GM23338 (cell line): ENCODE results near the gene BTBD9. TPM values are rescaled to one million over a fixed set of nuclear protein-coding genes. Genes with fewer than 3 reads are reported as not detected.

ENCODE experiments used
- ATAC-seq: fragments of 200-7000 bp; cut with Tn5 transposase; 3 replicates; pipeline ENCODE4 v1.9.1; 2020
- DNase-seq: peaks from one replicate; pipeline ENCODE4 v3.0.0-alpha.2; 2015; ENCODE audit warnings: low spot score
- H2AFZ ChIP-seq: fragments of 200-600 bp; sonication (generic); 2 replicates; pipeline ENCODE4 v1.8.0; 2016; ENCODE audit warnings: antibody characterized with exemption, mild to moderate bottlenecking, moderate library complexity
- H3F3A ChIP-seq: fragments of 200-600 bp; sonication (generic); replicated peaks from 2 replicates; pipeline ENCODE4 v1.8.0; 2017; ENCODE audit warnings: antibody characterized with exemption, mixed run types, low read depth
- H3K27ac ChIP-seq: fragments of 200-600 bp; sonication (generic); 2 replicates; pipeline ENCODE4 v1.6.1; 2016; ENCODE audit warnings: low read depth
- H3K27me3 ChIP-seq: fragments of 200-600 bp; sonication (generic); 2 replicates; pipeline ENCODE4 v1.8.0; 2016; ENCODE audit warnings: mild to moderate bottlenecking, mixed run types, moderate library complexity; ENCODE audit not compliant: insufficient read depth
- H3K36me3 ChIP-seq: fragments of 200-600 bp; sonication (generic); 2 replicates; pipeline ENCODE4 v1.8.0; 2016; ENCODE audit warnings: mild to moderate bottlenecking; ENCODE audit not compliant: insufficient read depth
- H3K4me1 ChIP-seq: fragments of 200-600 bp; sonication (generic); 2 replicates; pipeline ENCODE4 v1.8.0; 2016; ENCODE audit warnings: mild to moderate bottlenecking, moderate library complexity; ENCODE audit not compliant: insufficient read depth
- H3K4me2 ChIP-seq: fragments of 200-600 bp; sonication (generic); 2 replicates; pipeline ENCODE4 v1.7.1; 2017; ENCODE audit warnings: mixed run types
- H3K4me3 ChIP-seq: fragments of 200-600 bp; sonication (generic); 2 replicates; pipeline ENCODE4 v1.6.1; 2016; ENCODE audit warnings: mixed run types
- H3K79me2 ChIP-seq: fragments of 200-600 bp; sonication (generic); replicated peaks from 2 replicates; pipeline ENCODE4 v1.8.0; 2017; ENCODE audit warnings: mild to moderate bottlenecking; ENCODE audit not compliant: insufficient read depth
- H3K9me2 ChIP-seq: fragments of 200-600 bp; sonication (generic); 2 replicates; pipeline ENCODE4 v1.8.0; 2017; ENCODE audit not compliant: insufficient read depth
- H4K20me1 ChIP-seq: fragments of 200-600 bp; sonication (generic); replicated peaks from 2 replicates; pipeline ENCODE4 v1.8.0; 2017; ENCODE audit warnings: mild to moderate bottlenecking; ENCODE audit not compliant: insufficient read depth
- H3K27ac Mint-ChIP-seq: 2 replicates; pipeline ENCODE4 v1.8.0; 2020; ENCODE audit warnings: inconsistent platforms, mild to moderate bottlenecking, moderate library complexity, mixed read lengths
- H3K27me3 Mint-ChIP-seq: 3 replicates; pipeline ENCODE4 v1.8.0; 2022; ENCODE audit warnings: low read depth, mild to moderate bottlenecking, moderate library complexity, mixed read lengths, inconsistent platforms; ENCODE audit not compliant: insufficient read depth, poor library complexity
- H3K36me3 Mint-ChIP-seq: 3 replicates; pipeline ENCODE4 v1.8.0; 2021; ENCODE audit warnings: low read depth, mild to moderate bottlenecking, inconsistent platforms, moderate library complexity, mixed read lengths
- H3K4me1 Mint-ChIP-seq: 3 replicates; pipeline ENCODE4 v1.8.0; 2020; ENCODE audit warnings: mild to moderate bottlenecking, inconsistent platforms, mixed read lengths
- H3K4me3 Mint-ChIP-seq: 3 replicates; pipeline ENCODE4 v1.8.0; 2021; ENCODE audit warnings: moderate library complexity, mild to moderate bottlenecking, inconsistent platforms, mixed read lengths
- H3K9me3 Mint-ChIP-seq: 3 replicates; pipeline ENCODE4 v1.8.0; 2020; ENCODE audit warnings: moderate library complexity, mild to moderate bottlenecking, inconsistent platforms, mixed read lengths
- CREB1 ChIP-seq: fragments of 250-450 bp; sonication (Bioruptor Pico); IDR thresholded peaks from 2 replicates; pipeline ENCODE4 v1.5.0; 2020; ENCODE audit warnings: low read depth, mild to moderate bottlenecking, moderate library complexity
- CTCF ChIP-seq, 2 experiments: fragments of 200-600 bp in 1 of 2; sonication (generic) in 1 of 2; conservative IDR thresholded peaks; 2 replicates each; pipeline versions ENCODE4 v1.5.1 to v1.6.1; 2016 to 2017; ENCODE audit warnings: antibody characterized with exemption in 2 of 2, low read depth in 2 of 2, mild to moderate bottlenecking in 2 of 2, moderate library complexity in 1 of 2
- EZH2 ChIP-seq: fragments of 200-600 bp; sonication (generic); IDR thresholded peaks from one replicate; pipeline ENCODE4 v1.8.0; 2017; ENCODE audit warnings: antibody characterized with exemption, mild to moderate bottlenecking, low read depth; ENCODE audit not compliant: unreplicated experiment
- EZH2phosphoT487 ChIP-seq: fragments of 200-600 bp; sonication (generic); IDR thresholded peaks from one replicate; pipeline ENCODE4 v1.8.1; 2018; ENCODE audit warnings: antibody characterized with exemption; ENCODE audit not compliant: unreplicated experiment
- JUNB ChIP-seq: IDR thresholded peaks from one replicate; pipeline ENCODE4 v1.6.1; 2016; ENCODE audit warnings: antibody characterized with exemption; ENCODE audit not compliant: unreplicated experiment
- NANOG ChIP-seq: IDR thresholded peaks from 2 replicates; pipeline ENCODE4 v1.6.1; 2016; ENCODE audit warnings: antibody characterized with exemption, borderline replicate concordance
- POLR2AphosphoS5 ChIP-seq: IDR thresholded peaks from 2 replicates; pipeline ENCODE4 v1.6.1; 2016; ENCODE audit warnings: antibody characterized with exemption, low read depth
- REST ChIP-seq: IDR thresholded peaks from one replicate; pipeline ENCODE4 v1.6.1; 2018; ENCODE audit warnings: antibody characterized with exemption; ENCODE audit not compliant: unreplicated experiment
- STAT1 ChIP-seq: IDR thresholded peaks from one replicate; pipeline ENCODE4 v1.6.1; 2016; ENCODE audit warnings: antibody characterized with exemption; ENCODE audit not compliant: unreplicated experiment
- ZNF114 ChIP-seq: fragments of 250-450 bp; sonication (Bioruptor Pico); IDR thresholded peaks from 2 replicates; pipeline ENCODE4 v1.5.0; 2020; ENCODE audit warnings: mild to moderate bottlenecking, moderate library complexity
- ZNF331 ChIP-seq: fragments of 250-450 bp; sonication (Bioruptor Pico); IDR thresholded peaks from 2 replicates; pipeline ENCODE4 v1.5.0; 2020; ENCODE audit warnings: low read depth, mild to moderate bottlenecking, moderate library complexity
- polyA plus RNA-seq: library from polyadenylated mRNA; unstranded; fragments of >200 nt; fragmentation: Nextera tagmentation; extraction: Ambion mirVana; gene quantifications from 2 replicates; pipeline ENCODE4 v1.2.1, GENCODE V29; 2016
- total RNA-seq: library from RNA; depleted of rRNA; stranded (reverse); fragments of >200 nt; shearing (Covaris generic); gene quantifications from 2 replicates; pipeline ENCODE4 v1.2.3, GENCODE V29; 2014
- TF ChIP-seq, protein P1 (sequence below): IDR thresholded peaks from 2 replicates; pipeline ENCODE4 v1.6.1; 2016; ENCODE audit warnings: antibody characterized with exemption
- TF ChIP-seq, protein P2 (sequence below): fragments of 250-450 bp; sonication (Bioruptor Pico); IDR thresholded peaks from 2 replicates; pipeline ENCODE4 v1.5.0; 2020; ENCODE audit warnings: mild to moderate bottlenecking, moderate library complexity

BTBD9 gene
- total and polyA plus RNA-seq, 2 experiments from 2014 or later = 4.2 to 5.3 TPM

GRCh38 chr6:38420207-38420606, 219.5 kb downstream of the BTBD9 start:
- H3K27me3 ChIP-seq = no peaks in the 10 kb centered on the region
- H3K36me3 ChIP-seq = no peaks in the 10 kb centered on the region
- no peaks in the 10 kb centered on the region for H3K79me2 ChIP-seq
- H3K27ac ChIP-seq = no peak overlapping the region
- no peaks in the 10 kb centered on the region for H4K20me1 ChIP-seq
- H2AFZ ChIP-seq = no peak overlapping the region
- no peaks in the 10 kb centered on the region for H3K4me1 Mint-ChIP-seq
- H3K4me1 ChIP-seq = no peaks in the 10 kb centered on the region
- TF ChIP-seq CREB1 (CRISPR knock-in tag) = no peak
- TF ChIP-seq, protein P1, sequence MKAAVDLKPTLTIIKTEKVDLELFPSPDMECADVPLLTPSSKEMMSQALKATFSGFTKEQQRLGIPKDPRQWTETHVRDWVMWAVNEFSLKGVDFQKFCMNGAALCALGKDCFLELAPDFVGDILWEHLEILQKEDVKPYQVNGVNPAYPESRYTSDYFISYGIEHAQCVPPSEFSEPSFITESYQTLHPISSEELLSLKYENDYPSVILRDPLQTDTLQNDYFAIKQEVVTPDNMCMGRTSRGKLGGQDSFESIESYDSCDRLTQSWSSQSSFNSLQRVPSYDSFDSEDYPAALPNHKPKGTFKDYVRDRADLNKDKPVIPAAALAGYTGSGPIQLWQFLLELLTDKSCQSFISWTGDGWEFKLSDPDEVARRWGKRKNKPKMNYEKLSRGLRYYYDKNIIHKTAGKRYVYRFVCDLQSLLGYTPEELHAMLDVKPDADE = no peak
- TF ChIP-seq, protein P2, sequence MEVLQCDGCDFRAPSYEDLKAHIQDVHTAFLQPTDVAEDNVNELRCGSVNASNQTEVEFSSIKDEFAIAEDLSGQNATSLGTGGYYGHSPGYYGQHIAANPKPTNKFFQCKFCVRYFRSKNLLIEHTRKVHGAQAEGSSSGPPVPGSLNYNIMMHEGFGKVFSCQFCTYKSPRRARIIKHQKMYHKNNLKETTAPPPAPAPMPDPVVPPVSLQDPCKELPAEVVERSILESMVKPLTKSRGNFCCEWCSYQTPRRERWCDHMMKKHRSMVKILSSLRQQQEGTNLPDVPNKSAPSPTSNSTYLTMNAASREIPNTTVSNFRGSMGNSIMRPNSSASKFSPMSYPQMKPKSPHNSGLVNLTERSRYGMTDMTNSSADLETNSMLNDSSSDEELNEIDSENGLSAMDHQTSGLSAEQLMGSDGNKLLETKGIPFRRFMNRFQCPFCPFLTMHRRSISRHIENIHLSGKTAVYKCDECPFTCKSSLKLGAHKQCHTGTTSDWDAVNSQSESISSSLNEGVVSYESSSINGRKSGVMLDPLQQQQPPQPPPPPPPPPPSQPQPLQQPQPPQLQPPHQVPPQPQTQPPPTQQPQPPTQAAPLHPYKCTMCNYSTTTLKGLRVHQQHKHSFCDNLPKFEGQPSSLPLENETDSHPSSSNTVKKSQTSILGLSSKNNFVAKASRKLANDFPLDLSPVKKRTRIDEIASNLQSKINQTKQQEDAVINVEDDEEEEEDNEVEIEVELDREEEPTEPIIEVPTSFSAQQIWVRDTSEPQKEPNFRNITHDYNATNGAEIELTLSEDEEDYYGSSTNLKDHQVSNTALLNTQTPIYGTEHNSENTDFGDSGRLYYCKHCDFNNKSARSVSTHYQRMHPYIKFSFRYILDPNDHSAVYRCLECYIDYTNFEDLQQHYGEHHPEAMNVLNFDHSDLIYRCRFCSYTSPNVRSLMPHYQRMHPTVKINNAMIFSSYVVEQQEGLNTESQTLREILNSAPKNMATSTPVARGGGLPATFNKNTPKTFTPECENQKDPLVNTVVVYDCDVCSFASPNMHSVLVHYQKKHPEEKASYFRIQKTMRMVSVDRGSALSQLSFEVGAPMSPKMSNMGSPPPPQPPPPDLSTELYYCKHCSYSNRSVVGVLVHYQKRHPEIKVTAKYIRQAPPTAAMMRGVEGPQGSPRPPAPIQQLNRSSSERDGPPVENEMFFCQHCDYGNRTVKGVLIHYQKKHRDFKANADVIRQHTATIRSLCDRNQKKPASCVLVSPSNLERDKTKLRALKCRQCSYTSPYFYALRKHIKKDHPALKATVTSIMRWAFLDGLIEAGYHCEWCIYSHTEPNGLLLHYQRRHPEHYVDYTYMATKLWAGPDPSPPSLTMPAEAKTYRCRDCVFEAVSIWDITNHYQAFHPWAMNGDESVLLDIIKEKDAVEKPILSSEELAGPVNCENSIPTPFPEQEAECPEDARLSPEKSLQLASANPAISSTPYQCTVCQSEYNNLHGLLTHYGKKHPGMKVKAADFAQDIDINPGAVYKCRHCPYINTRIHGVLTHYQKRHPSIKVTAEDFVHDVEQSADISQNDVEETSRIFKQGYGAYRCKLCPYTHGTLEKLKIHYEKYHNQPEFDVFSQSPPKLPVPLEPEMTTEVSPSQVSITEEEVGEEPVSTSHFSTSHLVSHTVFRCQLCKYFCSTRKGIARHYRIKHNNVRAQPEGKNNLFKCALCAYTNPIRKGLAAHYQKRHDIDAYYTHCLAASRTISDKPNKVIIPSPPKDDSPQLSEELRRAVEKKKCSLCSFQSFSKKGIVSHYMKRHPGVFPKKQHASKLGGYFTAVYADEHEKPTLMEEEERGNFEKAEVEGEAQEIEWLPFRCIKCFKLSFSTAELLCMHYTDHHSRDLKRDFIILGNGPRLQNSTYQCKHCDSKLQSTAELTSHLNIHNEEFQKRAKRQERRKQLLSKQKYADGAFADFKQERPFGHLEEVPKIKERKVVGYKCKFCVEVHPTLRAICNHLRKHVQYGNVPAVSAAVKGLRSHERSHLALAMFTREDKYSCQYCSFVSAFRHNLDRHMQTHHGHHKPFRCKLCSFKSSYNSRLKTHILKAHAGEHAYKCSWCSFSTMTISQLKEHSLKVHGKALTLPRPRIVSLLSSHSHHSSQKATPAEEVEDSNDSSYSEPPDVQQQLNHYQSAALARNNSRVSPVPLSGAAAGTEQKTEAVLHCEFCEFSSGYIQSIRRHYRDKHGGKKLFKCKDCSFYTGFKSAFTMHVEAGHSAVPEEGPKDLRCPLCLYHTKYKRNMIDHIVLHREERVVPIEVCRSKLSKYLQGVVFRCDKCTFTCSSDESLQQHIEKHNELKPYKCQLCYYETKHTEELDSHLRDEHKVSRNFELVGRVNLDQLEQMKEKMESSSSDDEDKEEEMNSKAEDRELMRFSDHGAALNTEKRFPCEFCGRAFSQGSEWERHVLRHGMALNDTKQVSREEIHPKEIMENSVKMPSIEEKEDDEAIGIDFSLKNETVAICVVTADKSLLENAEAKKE (CRISPR knock-in tag) = no peak
- TF ChIP-seq REST = no peak
- no peak for TF ChIP-seq STAT1
- no peak for TF ChIP-seq EZH2phosphoT487
- TF ChIP-seq JUNB = no peak
- TF ChIP-seq ZNF114 (CRISPR knock-in tag) = no peak
- no peak for TF ChIP-seq NANOG
- TF ChIP-seq POLR2AphosphoS5 = no peak
- no peak for TF ChIP-seq CTCF (conservative IDR thresholded peaks at IDR 0.05; ENCODE audit: low read depth in 2 of 2)
- no peak for TF ChIP-seq EZH2
- TF ChIP-seq ZNF331 = no peak
- H3K4me3 ChIP-seq = no peak overlapping the region
- no peaks in the 10 kb centered on the region for H3F3A ChIP-seq
- peaks cover 2% of the 10 kb centered on the region for H3K27me3 Mint-ChIP-seq
- H3K9me2 ChIP-seq = no peaks in the 10 kb centered on the region
- H3K27ac Mint-ChIP-seq = no peak overlapping the region
- H3K36me3 Mint-ChIP-seq = no peaks in the 10 kb centered on the region
- DNase-seq = no peak
- H3K9me3 Mint-ChIP-seq = no peaks in the 10 kb centered on the region
- no peak overlapping the region for H3K4me3 Mint-ChIP-seq
- H3K4me2 ChIP-seq = no peak overlapping the region
- no peak for ATAC-seq
